ENCODE results near the gene UBN1. TPM values are rescaled to one million over a fixed set of nuclear protein-coding genes. Genes with fewer than 3 reads are reported as not detected.
A peak's percentile ranks its signal among the peaks of the same experiment; 100 is the strongest.

The UBN1 gene
- polyA plus RNA-seq, 3 donors, result 35.1 to 36.2 (median 35.2) TPM

GRCh38 chr16:4847774-4848587 lies 700 bp downstream of the UBN1 start:
- DNase-seq (ENCODE audit: extremely low read depth in 1 of 11, low read depth in 9 of 11, low spot score in 4 of 11), result peak in 6 of 11 donors; percentile 8 to 20 (median 14)

DNA sequence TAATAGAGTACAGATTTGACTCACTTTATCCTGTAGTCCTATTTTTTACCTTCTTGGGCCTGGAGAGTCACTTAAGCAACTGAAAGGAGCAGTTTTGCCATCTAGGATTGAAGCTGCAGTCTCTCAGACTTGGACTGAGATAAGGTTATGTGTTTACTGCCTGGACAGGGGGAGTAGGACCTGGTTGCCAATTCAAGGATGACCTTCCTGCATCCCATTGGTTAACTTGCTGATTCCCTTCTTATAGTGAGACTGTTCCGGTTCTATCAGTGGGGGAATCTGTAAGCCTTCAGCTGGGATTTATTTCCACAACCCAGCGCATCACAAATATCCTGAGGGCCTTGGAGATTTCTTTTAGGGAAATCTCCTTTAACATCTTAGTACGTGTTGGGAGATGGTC lies 2.9 kb downstream of the UBN1 start:
- no peak for DNase-seq (ENCODE audit: extremely low read depth in 1 of 11, low read depth in 9 of 11, low spot score in 4 of 11)

DNA sequence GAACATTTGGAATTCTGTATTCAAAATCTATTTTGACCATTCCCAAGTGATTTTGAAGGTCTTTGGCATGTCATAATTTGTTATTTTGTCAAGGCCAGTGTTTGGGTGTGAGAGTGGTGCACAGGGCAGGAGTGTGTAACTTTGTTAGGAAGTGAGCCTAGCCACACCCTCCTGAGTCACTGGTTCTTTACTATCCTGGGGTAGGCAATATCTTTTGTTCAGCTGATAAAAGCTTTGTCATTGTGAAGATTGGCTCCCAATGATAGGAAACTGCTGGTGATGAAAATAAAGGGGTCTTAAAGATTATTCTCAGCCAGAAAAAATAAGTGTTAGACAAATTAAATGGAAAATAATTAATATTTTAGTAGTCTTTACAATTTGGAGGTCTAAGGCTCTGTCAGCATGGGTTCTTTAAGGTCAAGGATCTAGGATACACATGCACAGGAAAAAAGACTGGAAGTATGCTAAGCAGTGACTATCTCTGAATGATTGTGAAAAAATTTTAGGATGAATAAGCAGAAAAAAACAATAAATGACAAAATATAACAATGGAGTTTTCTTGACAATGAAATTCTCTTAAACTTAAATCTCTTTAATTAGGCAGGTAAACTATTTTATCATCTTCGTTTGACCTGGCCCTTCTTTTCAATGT lies 5.1 kb downstream of the UBN1 start:
- DNase-seq (ENCODE audit: extremely low read depth in 1 of 11, low read depth in 9 of 11, low spot score in 4 of 11), result no peak

DNA sequence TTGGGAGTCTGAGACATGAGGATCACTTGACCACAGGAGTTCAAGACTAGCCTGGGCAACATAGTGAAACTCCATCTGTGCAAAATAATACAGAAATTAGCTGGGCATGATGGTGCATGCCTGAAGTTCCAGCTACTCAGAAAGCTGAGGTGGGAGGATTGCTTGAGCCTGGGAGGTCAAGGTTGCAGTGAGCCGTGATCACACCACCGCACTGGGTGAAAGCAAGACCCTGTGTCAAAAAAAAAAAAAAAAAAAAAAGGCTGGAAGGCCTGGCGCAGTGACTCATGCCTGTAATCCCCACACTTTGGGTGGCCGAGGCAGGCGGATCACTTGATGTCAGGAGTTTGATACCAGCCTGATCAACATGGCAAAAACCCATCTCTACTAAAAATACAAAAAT lies 8.1 kb downstream of the UBN1 start:
- no peak for DNase-seq (ENCODE audit: extremely low read depth in 1 of 11, low read depth in 9 of 11, low spot score in 4 of 11)

DNA sequence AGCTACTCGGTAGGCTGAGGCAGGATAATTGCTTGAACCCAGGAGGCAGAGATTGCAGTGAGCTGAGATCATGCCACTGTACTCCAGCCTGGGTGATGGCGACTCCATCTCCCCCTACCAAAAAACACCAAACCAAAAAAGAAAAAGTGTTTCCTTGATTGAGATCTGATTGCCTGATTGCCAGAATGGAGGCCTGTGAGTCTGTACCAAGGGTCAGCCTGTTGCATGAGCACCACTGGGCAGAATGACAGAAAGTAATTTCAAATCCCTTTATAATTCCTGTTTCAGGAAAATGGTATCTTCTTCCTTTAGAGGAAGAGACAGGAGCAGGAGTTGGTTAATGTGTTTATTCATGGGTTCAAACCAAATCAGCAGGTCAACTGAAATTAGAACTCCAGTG lies 8.5 kb downstream of the UBN1 start:
- DNase-seq (ENCODE audit: extremely low read depth in 1 of 11, low read depth in 9 of 11, low spot score in 4 of 11), result no peak

GRCh38 chr16:4859190-4859899 lies 12.1 kb downstream of the UBN1 start:
- no peak for DNase-seq (ENCODE audit: extremely low read depth in 1 of 11, low read depth in 9 of 11, low spot score in 4 of 11)

GRCh38 chr16:4859900-4860255 lies 12.6 kb downstream of the UBN1 start:
- no peak for DNase-seq (ENCODE audit: extremely low read depth in 1 of 11, low read depth in 9 of 11, low spot score in 4 of 11)

- no peak for DNase-seq (ENCODE audit: extremely low read depth in 1 of 11, low read depth in 9 of 11, low spot score in 4 of 11)
Observed at GRCh38 chr16:4860727-4861342, 13.6 kb downstream of the UBN1 start.

DNA sequence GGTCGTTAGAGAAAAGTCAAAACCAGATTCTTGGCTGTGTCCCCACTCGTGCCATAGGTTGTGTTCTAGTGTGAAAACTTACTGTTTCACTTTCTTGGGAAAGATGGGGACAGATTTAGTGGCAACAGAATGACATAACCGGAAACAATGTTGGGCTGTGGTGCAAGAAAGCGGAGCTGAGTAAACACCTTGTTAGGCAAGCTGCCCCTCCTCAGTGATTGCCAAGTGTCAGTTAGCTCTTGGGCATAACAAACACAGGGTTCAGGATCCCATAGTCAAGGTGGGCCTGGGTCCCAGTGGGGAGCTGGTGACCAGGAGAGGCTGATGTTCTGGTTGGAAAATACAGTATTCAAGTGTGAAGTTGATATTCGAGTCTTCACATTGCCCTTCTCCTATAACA lies 15.4 kb downstream of the UBN1 start:
- no peak for DNase-seq (ENCODE audit: extremely low read depth in 1 of 11, low read depth in 9 of 11, low spot score in 4 of 11)

GRCh38 chr16:4864728-4865127 lies 17.4 kb downstream of the UBN1 start:
- DNase-seq (ENCODE audit: extremely low read depth in 1 of 11, low read depth in 9 of 11, low spot score in 4 of 11), result no peak

DNA sequence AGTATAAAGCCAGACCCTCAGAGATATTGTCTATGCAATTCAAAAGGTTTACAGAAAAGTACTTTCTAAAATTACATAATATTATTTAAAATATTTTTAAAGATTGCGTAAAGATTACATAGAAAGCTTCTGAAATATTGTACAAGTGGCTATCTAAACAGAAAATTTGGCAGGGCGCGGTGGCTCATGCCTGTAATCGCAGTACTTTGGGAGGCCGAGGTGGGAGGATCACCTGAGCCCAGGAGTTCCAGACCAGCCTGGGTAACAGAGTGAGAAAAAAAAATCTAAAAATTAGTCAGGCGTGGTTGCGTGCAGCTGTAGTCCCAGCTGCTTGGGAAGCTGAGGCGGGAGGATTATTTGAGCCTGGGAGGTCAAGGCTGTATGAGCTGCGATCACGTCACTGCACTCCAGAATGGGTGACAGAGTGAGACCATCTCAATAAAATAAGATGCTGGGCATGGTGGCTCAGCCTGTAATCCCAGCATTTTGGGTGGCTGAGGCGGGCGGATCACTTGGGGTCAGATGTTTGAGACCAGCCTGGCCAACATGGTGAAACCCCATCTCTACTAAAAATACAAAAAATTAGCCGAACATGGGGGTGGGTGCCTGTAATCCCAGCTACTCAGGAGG lies 18.1 kb downstream of the UBN1 start:
- no peak for DNase-seq (ENCODE audit: extremely low read depth in 1 of 11, low read depth in 9 of 11, low spot score in 4 of 11)

- no peak for DNase-seq (ENCODE audit: extremely low read depth in 1 of 11, low read depth in 9 of 11, low spot score in 4 of 11)
Observed at GRCh38 chr16:4866586-4866985, 19.3 kb downstream of the UBN1 start.

- DNase-seq (ENCODE audit: extremely low read depth in 1 of 11, low read depth in 9 of 11, low spot score in 4 of 11), result peak in 3 of 11 donors; percentile 15 to 73 (median 32)
Observed at GRCh38 chr16:4868026-4868425, 20.7 kb downstream of the UBN1 start.

DNA sequence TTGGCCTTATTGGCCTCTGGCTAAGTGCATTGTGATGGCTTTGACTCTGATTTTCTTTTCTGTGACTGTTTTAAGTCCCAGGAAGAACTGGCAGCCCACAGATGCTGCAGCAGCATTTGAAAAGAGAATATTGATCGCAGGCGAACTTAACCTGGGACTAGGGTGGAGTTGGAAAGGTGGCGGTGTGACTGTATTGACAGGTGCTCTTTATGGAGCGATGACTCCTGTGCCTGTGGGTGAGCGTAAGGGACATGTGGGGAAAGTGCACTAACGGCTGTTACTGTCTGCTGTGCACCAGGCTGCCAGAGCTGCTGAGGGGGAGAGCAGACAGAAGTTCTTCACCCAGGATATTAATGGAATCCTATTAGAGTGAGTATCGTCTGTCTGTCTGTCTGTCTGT lies 21.3 kb downstream of the UBN1 start:
- no peak for DNase-seq (ENCODE audit: extremely low read depth in 1 of 11, low read depth in 9 of 11, low spot score in 4 of 11)

GRCh38 chr16:4869147-4869805 lies 22.0 kb downstream of the UBN1 start:
- no peak for DNase-seq (ENCODE audit: extremely low read depth in 1 of 11, low read depth in 9 of 11, low spot score in 4 of 11)

DNA sequence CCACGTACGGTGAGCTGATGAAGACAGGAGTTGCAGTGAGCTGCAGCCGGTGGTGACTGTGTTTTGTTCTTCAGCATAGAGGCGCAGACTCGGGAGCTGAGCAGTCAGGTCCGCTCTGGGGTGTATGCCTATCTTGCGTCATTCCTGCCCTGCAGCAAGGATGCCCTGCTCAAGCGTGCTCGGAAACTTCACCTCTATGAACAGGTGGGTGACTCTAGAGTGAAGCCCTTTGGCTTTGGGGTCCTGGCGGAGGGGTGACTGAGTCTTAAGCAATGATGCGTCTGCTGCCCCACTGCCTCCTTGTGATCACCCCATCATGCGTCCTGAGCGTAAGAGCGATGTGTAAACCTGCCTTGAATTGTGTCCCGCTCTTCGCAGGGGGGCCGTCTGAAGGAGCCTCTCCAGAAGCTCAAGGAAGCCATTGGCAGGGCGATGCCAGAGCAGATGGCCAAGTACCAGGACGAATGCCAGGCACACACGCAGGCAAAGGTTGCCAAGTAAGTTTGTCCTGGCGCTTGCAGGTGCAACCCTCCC lies 22.9 kb downstream of the UBN1 start:
- DNase-seq (ENCODE audit: extremely low read depth in 1 of 11, low read depth in 9 of 11, low spot score in 4 of 11), result no peak

- no peak for DNase-seq (ENCODE audit: extremely low read depth in 1 of 11, low read depth in 9 of 11, low spot score in 4 of 11)
Observed at GRCh38 chr16:4871071-4871470, 23.8 kb downstream of the UBN1 start.

DNA sequence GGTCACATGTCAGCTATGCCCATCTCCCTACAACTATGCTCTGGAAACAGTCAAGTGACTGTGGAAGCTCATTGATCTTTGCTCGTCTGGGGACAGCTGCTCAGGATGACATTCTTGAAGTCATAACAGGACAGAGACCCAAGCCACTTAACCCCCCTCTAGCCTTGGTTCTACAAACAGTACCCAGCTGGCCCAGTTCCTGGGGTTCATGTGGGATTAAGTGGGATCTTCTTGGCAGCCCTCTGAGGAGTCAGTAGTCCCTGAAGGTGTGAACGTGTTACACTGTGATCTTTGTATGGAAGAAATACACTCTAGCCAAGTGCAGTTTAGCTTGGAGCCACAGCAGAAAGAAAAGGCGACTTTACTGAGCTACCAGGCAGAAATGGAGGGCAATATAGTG lies 25.8 kb downstream of the UBN1 start:
- no peak for DNase-seq (ENCODE audit: extremely low read depth in 1 of 11, low read depth in 9 of 11, low spot score in 4 of 11)

DNA sequence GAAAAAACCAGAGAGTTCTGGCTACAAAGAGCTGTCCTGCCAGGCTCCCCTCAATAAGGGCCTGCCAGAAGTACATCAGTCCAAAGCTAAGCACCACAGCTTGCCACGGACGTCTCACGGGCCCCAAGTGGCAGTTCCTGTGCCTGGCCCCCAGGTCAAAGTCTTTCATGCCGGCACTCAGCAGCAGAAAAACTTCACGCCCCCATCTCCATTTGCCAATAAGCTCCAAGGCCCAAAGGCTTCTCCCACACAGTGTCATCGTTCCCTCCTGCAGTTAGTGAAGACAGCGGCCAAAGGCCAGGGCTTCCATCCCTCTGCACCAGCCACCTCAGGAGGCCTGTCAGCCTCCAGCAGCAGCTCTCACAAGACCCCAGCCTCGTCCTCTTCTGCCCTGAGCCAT lies 27.4 kb downstream of the UBN1 start:
- peak in 1 of 11 donors; percentile 8 for DNase-seq (ENCODE audit: extremely low read depth in 1 of 11, low read depth in 9 of 11, low spot score in 4 of 11)
